ENCODE results near the gene NDUFB11.

The NDUFB11 gene

DNA sequence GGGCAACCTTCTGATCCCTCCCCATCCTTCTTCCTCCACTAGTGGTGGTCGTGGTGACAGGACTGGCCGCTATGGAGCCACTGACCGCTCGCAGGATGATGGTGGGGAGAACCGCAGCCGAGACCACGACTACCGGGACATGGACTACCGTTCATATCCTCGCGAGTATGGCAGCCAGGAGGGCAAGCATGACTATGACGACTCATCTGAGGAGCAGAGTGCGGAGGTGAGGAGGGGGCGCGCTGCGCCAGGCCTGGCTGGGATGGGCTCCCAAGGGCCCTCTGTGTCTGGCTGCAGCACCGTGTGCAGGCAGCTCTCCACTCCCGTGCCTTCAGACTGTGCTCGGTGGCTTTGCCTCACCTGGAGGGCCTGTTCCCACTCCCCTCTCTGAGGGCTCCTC, 24.8 kb upstream of the NDUFB11 start:
- H3K36me3 Mint-ChIP-seq (ENCODE audit: low read depth): peaks cover 42% of the 10 kb centered on the region
- H3K4me1 Mint-ChIP-seq: no peaks in the 10 kb centered on the region
- H3K27me3 Mint-ChIP-seq (ENCODE audit: low read depth): no peaks in the 10 kb centered on the region
- H3K27ac Mint-ChIP-seq: no peak overlapping the region
- peaks cover 10% of the 10 kb centered on the region for H3K9me3 Mint-ChIP-seq
- no peak overlapping the region for H3K4me3 Mint-ChIP-seq
- TF ChIP-seq, protein P1, sequence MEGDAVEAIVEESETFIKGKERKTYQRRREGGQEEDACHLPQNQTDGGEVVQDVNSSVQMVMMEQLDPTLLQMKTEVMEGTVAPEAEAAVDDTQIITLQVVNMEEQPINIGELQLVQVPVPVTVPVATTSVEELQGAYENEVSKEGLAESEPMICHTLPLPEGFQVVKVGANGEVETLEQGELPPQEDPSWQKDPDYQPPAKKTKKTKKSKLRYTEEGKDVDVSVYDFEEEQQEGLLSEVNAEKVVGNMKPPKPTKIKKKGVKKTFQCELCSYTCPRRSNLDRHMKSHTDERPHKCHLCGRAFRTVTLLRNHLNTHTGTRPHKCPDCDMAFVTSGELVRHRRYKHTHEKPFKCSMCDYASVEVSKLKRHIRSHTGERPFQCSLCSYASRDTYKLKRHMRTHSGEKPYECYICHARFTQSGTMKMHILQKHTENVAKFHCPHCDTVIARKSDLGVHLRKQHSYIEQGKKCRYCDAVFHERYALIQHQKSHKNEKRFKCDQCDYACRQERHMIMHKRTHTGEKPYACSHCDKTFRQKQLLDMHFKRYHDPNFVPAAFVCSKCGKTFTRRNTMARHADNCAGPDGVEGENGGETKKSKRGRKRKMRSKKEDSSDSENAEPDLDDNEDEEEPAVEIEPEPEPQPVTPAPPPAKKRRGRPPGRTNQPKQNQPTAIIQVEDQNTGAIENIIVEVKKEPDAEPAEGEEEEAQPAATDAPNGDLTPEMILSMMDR (IDR thresholded peaks at IDR 0.05; ENCODE audit: unreplicated experiment in 3 of 3): no peak

DNA sequence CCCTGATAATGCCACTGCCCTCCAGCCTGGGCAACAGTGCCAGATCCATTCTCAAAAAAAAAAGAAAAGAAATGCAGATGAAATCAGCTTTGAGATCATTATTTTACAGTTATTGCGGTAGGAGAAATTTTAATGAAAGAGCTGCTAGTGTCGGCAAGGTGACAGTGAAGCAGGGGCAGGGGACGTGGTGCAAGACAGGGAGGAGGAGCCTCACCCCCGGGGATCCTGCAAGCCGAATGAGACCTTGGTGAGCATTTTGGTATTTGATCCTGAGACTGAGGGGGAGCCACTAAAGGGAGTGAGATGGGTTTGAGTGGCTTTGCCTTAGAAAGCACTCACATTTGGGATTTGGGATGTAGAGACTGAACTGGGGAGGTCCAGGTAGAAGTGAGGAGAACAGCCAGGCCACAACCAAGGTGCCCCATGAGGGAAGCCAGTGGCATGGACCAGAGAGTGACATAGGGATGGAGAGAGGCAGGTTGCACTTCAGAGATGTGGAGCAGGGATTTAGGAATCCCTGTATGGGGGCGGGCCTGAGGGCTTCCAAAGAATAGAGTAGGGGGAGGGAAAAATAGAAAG, 24.1 kb upstream of the NDUFB11 start:
- TF ChIP-seq, protein P1 (IDR thresholded peaks at IDR 0.05; ENCODE audit: unreplicated experiment in 3 of 3): no peak
- H3K27ac Mint-ChIP-seq: no peak overlapping the region
- H3K9me3 Mint-ChIP-seq: peaks cover 10% of the 10 kb centered on the region
- no peak overlapping the region for H3K4me3 Mint-ChIP-seq
- peaks cover 40% of the 10 kb centered on the region for H3K36me3 Mint-ChIP-seq (ENCODE audit: low read depth)
- H3K27me3 Mint-ChIP-seq (ENCODE audit: low read depth): no peaks in the 10 kb centered on the region
- no peaks in the 10 kb centered on the region for H3K4me1 Mint-ChIP-seq

DNA sequence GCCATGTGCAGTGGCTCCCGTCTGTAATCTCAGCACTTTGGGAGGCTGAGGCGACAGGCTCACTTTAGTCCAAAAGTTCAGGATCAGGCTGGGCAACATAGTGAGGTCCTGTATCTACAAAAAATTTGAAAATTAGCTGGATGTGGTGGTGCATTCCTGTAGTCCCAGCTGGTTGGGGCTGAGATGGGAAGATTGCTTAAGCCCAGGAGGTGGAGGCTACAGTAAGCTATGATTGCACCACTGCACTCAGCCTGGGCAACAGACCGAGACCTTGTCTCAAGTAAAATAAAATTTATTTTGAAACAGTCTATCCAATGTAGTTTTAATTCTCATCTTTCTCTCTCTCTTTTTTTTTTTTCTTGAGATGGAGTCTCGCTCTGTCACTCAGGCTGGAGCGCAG, 21.6 kb upstream of the NDUFB11 start:
- no peaks in the 10 kb centered on the region for H3K4me1 Mint-ChIP-seq
- H3K36me3 Mint-ChIP-seq (ENCODE audit: low read depth): peaks cover 48% of the 10 kb centered on the region
- H3K27ac Mint-ChIP-seq: no peak overlapping the region
- H3K9me3 Mint-ChIP-seq: peaks cover 12% of the 10 kb centered on the region
- no peaks in the 10 kb centered on the region for H3K27me3 Mint-ChIP-seq (ENCODE audit: low read depth)
- H3K4me3 Mint-ChIP-seq: no peak overlapping the region
- TF ChIP-seq, protein P1 (IDR thresholded peaks at IDR 0.05; ENCODE audit: unreplicated experiment in 3 of 3): no peak

DNA sequence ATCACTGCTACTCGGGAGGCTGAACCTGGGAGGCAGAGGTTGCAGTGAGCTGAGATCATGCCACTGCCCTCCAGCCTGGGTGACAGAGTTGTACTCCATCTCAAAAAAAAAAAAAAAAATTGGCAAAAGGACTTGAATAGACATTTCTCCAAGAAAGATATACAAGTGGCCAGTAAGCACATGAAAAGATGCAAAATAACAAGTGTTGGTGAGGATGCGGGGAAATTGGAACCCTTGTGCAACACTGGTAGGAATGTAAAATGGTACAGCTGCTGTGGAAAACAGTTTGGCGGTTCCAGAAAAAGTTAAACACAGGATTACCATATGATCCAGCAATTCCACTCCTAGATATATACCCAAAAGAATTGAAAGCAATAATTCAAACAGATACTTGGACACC, 19.9 kb upstream of the NDUFB11 start:
- Mint-ChIP-seq H3K4me3 (no peak overlapping the region), H3K27ac (no peak overlapping the region), H3K27me3 (ENCODE audit: low read depth) (no peaks in the 10 kb centered on the region), H3K4me1 (no peaks in the 10 kb centered on the region), H3K9me3 (peaks cover 19% of the 10 kb centered on the region), H3K36me3 (ENCODE audit: low read depth) (peaks cover 53% of the 10 kb centered on the region)
- TF ChIP-seq, protein P1 (IDR thresholded peaks at IDR 0.05; ENCODE audit: unreplicated experiment in 3 of 3): no peak

DNA sequence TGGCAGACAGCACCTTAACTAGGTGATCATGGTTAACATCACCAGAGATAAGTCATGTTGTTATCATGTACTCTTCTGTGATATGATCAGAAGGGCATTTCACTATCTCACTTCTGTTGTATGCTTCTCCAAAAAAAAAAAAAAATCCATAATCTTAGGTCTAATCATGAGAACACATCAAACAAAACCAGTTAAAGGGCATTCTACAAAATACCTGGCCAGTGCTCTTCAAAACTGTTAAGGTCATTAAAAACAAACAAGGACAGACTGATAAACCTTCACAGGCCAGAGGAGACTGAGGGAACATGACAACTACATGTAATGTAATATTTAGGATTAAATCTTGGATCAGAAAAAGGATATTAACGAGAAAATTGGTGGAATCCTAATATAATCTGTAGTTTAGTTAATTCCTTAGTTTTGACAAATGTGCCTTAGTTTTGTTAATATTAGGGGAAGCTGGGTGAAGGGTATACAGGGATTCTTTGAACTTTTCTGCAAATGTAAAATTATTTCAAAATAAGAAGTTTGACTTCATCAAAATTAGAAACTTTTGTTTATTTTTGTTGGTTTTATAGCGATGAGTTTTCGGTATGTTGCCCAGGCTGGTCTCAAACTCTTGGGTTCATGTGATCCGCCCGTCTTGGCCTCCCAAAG, 18.6 kb upstream of the NDUFB11 start:
- Mint-ChIP-seq H3K36me3 (ENCODE audit: low read depth) (peaks cover 52% of the 10 kb centered on the region), H3K27ac (no peak overlapping the region), H3K27me3 (ENCODE audit: low read depth) (no peaks in the 10 kb centered on the region), H3K4me3 (no peak overlapping the region), H3K4me1 (no peaks in the 10 kb centered on the region), H3K9me3 (peaks cover 16% of the 10 kb centered on the region)
- TF ChIP-seq, protein P1 (IDR thresholded peaks at IDR 0.05; ENCODE audit: unreplicated experiment in 3 of 3): no peak

DNA sequence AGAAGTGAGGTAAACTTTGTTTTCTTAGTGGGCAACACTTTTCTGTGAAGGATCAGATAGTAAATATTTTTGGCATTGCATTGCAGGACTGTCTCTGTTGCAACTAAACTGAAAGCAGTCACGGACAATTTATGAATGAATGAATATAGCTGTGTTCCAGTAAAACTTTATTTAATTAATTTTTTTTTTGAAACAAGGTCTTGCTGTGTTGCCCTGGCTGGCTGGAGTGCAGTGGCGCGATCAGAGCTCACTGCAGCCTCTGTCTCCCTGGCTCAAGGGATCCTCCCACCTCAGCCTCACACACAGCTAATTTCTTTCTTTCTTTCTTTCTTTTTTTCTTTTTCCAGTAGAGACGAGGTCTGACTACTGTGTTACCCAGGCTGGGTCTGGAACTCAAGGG, 16.3 kb upstream of the NDUFB11 start:
- Mint-ChIP-seq H3K4me1 (no peaks in the 10 kb centered on the region), H3K36me3 (ENCODE audit: low read depth) (peaks cover 75% of the 10 kb centered on the region), H3K27ac (no peak overlapping the region), H3K9me3 (peaks cover 25% of the 10 kb centered on the region), H3K27me3 (ENCODE audit: low read depth) (no peaks in the 10 kb centered on the region), H3K4me3 (no peak overlapping the region)
- TF ChIP-seq, protein P1 (IDR thresholded peaks at IDR 0.05; ENCODE audit: unreplicated experiment in 3 of 3): no peak
